GM21529 (cell line): Measurements from ENCODE around the gene PDZD2.
"Not testable (repeated sequence)": the region's sequence is repeated elsewhere in the genome, so short reads cannot be mapped to it uniquely, and the experiment has no call there.

ENCODE experiments used
- ATAC-seq: cut with Tn5 transposase; IDR thresholded peaks from one replicate; pipeline ENCODE4 v1.9.1; 2021; ENCODE audit not compliant: unreplicated experiment

The PDZD2 gene

GRCh38 chr5:31767335-31768031 lies 128.6 kb downstream of the PDZD2 start:
- ATAC-seq, result peak; percentile 45

GRCh38 chr5:31768046-31768445 lies 129.1 kb downstream of the PDZD2 start:
- no peak for ATAC-seq

- ATAC-seq, result no peak
These were observed 129.9 kb downstream of the PDZD2 start for GRCh38 chr5:31768784-31769183.

GRCh38 chr5:31769530-31769929 lies 130.6 kb downstream of the PDZD2 start:
- ATAC-seq, result no peak

- no peak for ATAC-seq
These were observed 131.3 kb downstream of the PDZD2 start for GRCh38 chr5:31770132-31770720.

- ATAC-seq, result peak; percentile 88
These were observed 132.1 kb downstream of the PDZD2 start for GRCh38 chr5:31770998-31771397.

- ATAC-seq, result peak; percentile 15
These were observed 132.6 kb downstream of the PDZD2 start for GRCh38 chr5:31771500-31771899.

GRCh38 chr5:31776294-31776693 lies 137.4 kb downstream of the PDZD2 start:
- ATAC-seq, result not testable (repeated sequence)

GRCh38 chr5:31776976-31777651 lies 138.2 kb downstream of the PDZD2 start:
- no peak for ATAC-seq

GRCh38 chr5:31781772-31782171 lies 142.8 kb downstream of the PDZD2 start:
- ATAC-seq, result no peak

GRCh38 chr5:31783086-31783645 lies 144.2 kb downstream of the PDZD2 start:
- no peak for ATAC-seq

- ATAC-seq, result no peak
These were observed 144.8 kb downstream of the PDZD2 start for GRCh38 chr5:31783731-31784130.

- ATAC-seq, result no peak
These were observed 147.2 kb downstream of the PDZD2 start for GRCh38 chr5:31786090-31786631.

- ATAC-seq, result no peak
These were observed 155.1 kb downstream of the PDZD2 start for GRCh38 chr5:31794009-31794408.

- ATAC-seq, result no peak
These were observed 159.2 kb downstream of the PDZD2 start for GRCh38 chr5:31798168-31798567.

GRCh38 chr5:31800351-31800750 lies 161.4 kb downstream of the PDZD2 start:
- ATAC-seq, result no peak

GRCh38 chr5:31805785-31806400 lies 167.0 kb downstream of the PDZD2 start:
- ATAC-seq, result no peak

- no peak for ATAC-seq
These were observed 167.6 kb downstream of the PDZD2 start for GRCh38 chr5:31806561-31806960.

GRCh38 chr5:31807789-31808540 lies 169.0 kb downstream of the PDZD2 start:
- no peak for ATAC-seq

- no peak for ATAC-seq
These were observed 170.3 kb downstream of the PDZD2 start for GRCh38 chr5:31809050-31809870.
